HL-60 (cell line): ENCODE results near the gene CDK15.

ENCODE experiments used
- DNase-seq, 2 experiments: peaks; one replicate each; pipeline ENCODE4 v3.0.0-alpha.2; 2010 to 2020; ENCODE audit warnings: low read depth in 1 of 2, low spot score in 1 of 2
- H3K27ac ChIP-seq: fragments of 250-450 bp; sonication (Bioruptor Pico); replicated peaks from 2 replicates; pipeline ENCODE4 v1.5.1; 2020; ENCODE audit warnings: mild to moderate bottlenecking, moderate library complexity
- H3K27me3 ChIP-seq: fragments of 250-450 bp; sonication (Bioruptor Pico); 2 replicates; pipeline ENCODE4 v1.5.1; 2021; ENCODE audit warnings: mild to moderate bottlenecking, moderate library complexity; ENCODE audit not compliant: insufficient read depth, poor library complexity, severe bottlenecking
- H3K4me3 ChIP-seq: replicated peaks from 2 replicates; pipeline ENCODE4 v1.5.1; 2011; ENCODE audit warnings: mild to moderate bottlenecking, control low read depth, low read length; ENCODE audit not compliant: insufficient read depth
- GABPA ChIP-seq: IDR thresholded peaks from 2 replicates; pipeline ENCODE4 v1.6.1; 2012; ENCODE audit warnings: low read depth
- POLR2AphosphoS5 ChIP-seq: IDR thresholded peaks from 2 replicates; pipeline ENCODE4 v1.6.1; 2012; ENCODE audit warnings: low read depth
- SPI1 ChIP-seq: IDR thresholded peaks from 2 replicates; pipeline ENCODE4 v1.6.1; 2012; ENCODE audit warnings: low read depth, mild to moderate bottlenecking, borderline replicate concordance
- TF ChIP-seq, protein P1 (sequence below): IDR thresholded peaks from 2 replicates; pipeline ENCODE4 v1.6.1; 2012; ENCODE audit warnings: low read depth; ENCODE audit not compliant: insufficient replicate concordance
- TF ChIP-seq, protein P2 (sequence below): IDR thresholded peaks from one replicate; pipeline ENCODE4 v1.5.1; 2011; ENCODE audit warnings: low read length, control low read depth, inconsistent platforms; ENCODE audit not compliant: insufficient read depth

CDK15 gene

DNA sequence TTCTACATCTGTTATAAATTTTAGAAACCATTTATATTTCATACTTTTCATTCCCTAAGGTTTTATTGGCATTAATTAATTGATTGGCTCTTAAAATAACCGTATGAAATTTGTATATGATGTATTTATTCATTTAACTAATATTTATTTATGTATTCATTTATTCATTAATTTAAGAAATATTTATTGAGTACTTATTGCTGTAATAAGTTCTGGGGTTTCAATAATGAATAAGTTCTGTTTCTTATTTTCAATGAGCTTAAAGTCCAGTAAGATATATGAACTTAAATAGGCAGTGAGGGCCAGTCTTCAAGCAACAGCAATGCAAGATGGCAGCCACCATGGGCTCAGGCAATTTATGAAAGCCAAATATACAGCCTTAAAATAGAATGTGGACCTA is 17.9 kb downstream of the CDK15 start:
- no peak overlapping the region for H3K4me3 ChIP-seq
- no peaks in the 10 kb centered on the region for H3K27me3 ChIP-seq
- no peak overlapping the region for H3K27ac ChIP-seq
- TF ChIP-seq GABPA (no peak), POLR2AphosphoS5 (no peak), SPI1 (no peak)
- TF ChIP-seq, protein P1, sequence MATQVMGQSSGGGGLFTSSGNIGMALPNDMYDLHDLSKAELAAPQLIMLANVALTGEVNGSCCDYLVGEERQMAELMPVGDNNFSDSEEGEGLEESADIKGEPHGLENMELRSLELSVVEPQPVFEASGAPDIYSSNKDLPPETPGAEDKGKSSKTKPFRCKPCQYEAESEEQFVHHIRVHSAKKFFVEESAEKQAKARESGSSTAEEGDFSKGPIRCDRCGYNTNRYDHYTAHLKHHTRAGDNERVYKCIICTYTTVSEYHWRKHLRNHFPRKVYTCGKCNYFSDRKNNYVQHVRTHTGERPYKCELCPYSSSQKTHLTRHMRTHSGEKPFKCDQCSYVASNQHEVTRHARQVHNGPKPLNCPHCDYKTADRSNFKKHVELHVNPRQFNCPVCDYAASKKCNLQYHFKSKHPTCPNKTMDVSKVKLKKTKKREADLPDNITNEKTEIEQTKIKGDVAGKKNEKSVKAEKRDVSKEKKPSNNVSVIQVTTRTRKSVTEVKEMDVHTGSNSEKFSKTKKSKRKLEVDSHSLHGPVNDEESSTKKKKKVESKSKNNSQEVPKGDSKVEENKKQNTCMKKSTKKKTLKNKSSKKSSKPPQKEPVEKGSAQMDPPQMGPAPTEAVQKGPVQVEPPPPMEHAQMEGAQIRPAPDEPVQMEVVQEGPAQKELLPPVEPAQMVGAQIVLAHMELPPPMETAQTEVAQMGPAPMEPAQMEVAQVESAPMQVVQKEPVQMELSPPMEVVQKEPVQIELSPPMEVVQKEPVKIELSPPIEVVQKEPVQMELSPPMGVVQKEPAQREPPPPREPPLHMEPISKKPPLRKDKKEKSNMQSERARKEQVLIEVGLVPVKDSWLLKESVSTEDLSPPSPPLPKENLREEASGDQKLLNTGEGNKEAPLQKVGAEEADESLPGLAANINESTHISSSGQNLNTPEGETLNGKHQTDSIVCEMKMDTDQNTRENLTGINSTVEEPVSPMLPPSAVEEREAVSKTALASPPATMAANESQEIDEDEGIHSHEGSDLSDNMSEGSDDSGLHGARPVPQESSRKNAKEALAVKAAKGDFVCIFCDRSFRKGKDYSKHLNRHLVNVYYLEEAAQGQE: no peak
- TF ChIP-seq, protein P2, sequence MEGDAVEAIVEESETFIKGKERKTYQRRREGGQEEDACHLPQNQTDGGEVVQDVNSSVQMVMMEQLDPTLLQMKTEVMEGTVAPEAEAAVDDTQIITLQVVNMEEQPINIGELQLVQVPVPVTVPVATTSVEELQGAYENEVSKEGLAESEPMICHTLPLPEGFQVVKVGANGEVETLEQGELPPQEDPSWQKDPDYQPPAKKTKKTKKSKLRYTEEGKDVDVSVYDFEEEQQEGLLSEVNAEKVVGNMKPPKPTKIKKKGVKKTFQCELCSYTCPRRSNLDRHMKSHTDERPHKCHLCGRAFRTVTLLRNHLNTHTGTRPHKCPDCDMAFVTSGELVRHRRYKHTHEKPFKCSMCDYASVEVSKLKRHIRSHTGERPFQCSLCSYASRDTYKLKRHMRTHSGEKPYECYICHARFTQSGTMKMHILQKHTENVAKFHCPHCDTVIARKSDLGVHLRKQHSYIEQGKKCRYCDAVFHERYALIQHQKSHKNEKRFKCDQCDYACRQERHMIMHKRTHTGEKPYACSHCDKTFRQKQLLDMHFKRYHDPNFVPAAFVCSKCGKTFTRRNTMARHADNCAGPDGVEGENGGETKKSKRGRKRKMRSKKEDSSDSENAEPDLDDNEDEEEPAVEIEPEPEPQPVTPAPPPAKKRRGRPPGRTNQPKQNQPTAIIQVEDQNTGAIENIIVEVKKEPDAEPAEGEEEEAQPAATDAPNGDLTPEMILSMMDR: no peak
- no peak for DNase-seq

DNA sequence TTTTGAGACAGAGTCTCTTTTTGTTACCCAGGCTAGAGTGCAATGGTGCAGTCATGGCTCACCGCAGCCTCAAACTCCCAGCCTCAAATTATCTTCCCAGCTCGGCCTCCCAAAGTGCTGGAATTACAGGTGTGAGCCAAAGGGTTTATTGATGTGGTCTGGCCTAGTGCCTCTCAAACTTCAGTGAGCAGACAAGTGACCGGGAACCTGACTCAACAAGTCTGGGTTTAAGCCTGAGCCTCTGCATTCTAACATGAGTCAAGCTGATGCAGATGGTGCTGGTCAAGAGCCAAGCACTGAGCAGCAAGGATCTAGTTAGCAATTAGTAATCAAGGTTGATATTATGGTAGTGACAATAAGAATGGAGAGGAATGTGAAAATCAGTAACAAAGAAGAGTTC is 21.3 kb downstream of the CDK15 start:
- H3K27me3 ChIP-seq: no peaks in the 10 kb centered on the region
- H3K27ac ChIP-seq: no peak overlapping the region
- H3K4me3 ChIP-seq: no peak overlapping the region
- TF ChIP-seq, protein P2: no peak
- no peak for DNase-seq

DNA sequence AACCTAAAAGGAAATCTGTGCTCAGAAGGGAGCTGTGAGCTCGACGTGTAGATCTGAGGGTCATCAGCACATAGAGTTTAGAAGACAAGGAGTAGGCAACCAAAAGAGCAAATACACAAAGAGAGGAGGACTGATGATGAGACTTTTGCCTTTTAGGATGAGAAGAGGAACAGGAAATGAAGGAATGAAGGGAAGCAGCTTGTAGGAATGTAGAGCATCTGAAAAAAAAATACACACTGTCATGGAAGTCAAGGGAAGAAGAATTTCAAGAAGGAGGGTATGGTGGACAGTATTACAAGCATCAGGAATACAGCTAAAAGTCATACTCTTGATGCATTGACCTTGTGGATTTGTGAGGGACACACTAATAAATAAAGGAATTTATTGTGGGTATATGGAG is 21.9 kb downstream of the CDK15 start:
- H3K27ac ChIP-seq: no peak overlapping the region
- DNase-seq: no peak
- TF ChIP-seq SPI1: no peak
- TF ChIP-seq, protein P1: no peak
- TF ChIP-seq, protein P2: no peak
- TF ChIP-seq GABPA: no peak
- TF ChIP-seq POLR2AphosphoS5: no peak

DNA sequence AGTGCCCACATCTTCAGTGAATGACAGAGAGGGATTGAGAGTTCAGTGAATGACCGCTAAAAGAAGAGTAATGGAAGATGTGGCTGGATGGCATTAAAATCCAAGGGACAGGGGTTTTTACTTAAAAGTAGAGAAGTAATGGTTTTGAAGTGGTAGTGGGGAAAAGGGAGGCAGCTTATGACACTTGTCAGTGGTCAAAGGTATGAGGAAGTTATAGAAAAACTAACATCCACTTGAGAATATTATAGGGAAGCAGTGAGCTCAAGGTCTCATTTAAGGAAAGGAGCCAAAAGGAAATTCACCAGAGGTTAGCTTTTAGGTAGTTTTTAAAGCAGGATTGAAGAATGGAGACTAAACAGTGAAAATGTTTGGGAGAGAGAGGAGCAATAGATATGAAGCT is 24.3 kb downstream of the CDK15 start:
- peak in 1 of 2 experiments; percentile 42 for DNase-seq
- TF ChIP-seq GABPA (no peak), POLR2AphosphoS5 (no peak), SPI1 (no peak)
- TF ChIP-seq, protein P1: no peak
- TF ChIP-seq, protein P2: no peak
- H3K27ac ChIP-seq: no peak overlapping the region

More for the DNA sequence above, 21.9 kb downstream of the CDK15 start:
- Histone ChIP-seq H3K27me3 (no peaks in the 10 kb centered on the region), H3K4me3 (no peak overlapping the region)

More for the DNA sequence above, 24.3 kb downstream of the CDK15 start:
- H3K27me3 ChIP-seq: no peaks in the 10 kb centered on the region
- no peak overlapping the region for H3K4me3 ChIP-seq
